A673 (cell line): ENCODE results near the gene KLHL17. TPM values are rescaled to one million over a fixed set of nuclear protein-coding genes. Genes with fewer than 3 reads are reported as not detected.

Experiments used
- BruUV-seq: library from RNA; stranded (reverse); fragments of 400-500 nt; replicated peaks from 2 replicates; lab custom pipeline; 2021; lab: Mats Ljungman, UMichigan
- CTCF ChIA-PET: fragments of 300-600 bp; sonication (Branson Sonifier 250); formaldehyde crosslinking; loops from one replicate; lab custom pipeline; 2022; ENCODE audit warnings: antibody characterized with exemption; lab: Charles Lee
- POLR2A ChIA-PET: fragments of 300-600 bp; sonication (Branson Sonifier 250); formaldehyde crosslinking; loops from one replicate; lab custom pipeline; 2022; ENCODE audit warnings: antibody characterized with exemption; ENCODE audit not compliant: low non-redundant PET; lab: Charles Lee
- DNase-seq: peaks from one replicate; pipeline ENCODE4 v3.0.0-alpha.2; 2015; ENCODE audit warnings: low spot score
- H3K27ac ChIP-seq: fragments of 200-600 bp; sonication (generic); 2 replicates; pipeline ENCODE4 v1.5.1; 2016; ENCODE audit warnings: mixed run types, low read depth, mild to moderate bottlenecking, mixed read lengths, antibody characterized with exemption, low read length; ENCODE audit not compliant: poor library complexity, severe bottlenecking
- H3K27me3 ChIP-seq: fragments of 200-600 bp; sonication (generic); replicated peaks from 2 replicates; pipeline ENCODE4 v1.6.1; 2017; ENCODE audit warnings: mixed run types, low read depth, mild to moderate bottlenecking, mixed read lengths, antibody characterized with exemption, low read length; ENCODE audit not compliant: insufficient read depth, poor library complexity
- H3K36me3 ChIP-seq: fragments of 200-600 bp; sonication (generic); 2 replicates; pipeline ENCODE4 v1.6.1; 2016; ENCODE audit warnings: mixed run types, mild to moderate bottlenecking, mixed read lengths, antibody characterized with exemption, low read length; ENCODE audit not compliant: insufficient read depth, poor library complexity, severe bottlenecking
- H3K4me1 ChIP-seq: fragments of 200-600 bp; sonication (generic); 2 replicates; pipeline ENCODE4 v1.6.1; 2017; ENCODE audit warnings: mixed run types, mild to moderate bottlenecking, mixed read lengths, antibody characterized with exemption, low read length; ENCODE audit not compliant: insufficient read depth, poor library complexity, severe bottlenecking
- H3K4me3 ChIP-seq: fragments of 200-600 bp; sonication (generic); 2 replicates; pipeline ENCODE4 v1.5.1; 2016; ENCODE audit warnings: low read depth, mixed run types, mild to moderate bottlenecking, mixed read lengths, low read length; ENCODE audit not compliant: poor library complexity, severe bottlenecking
- H3K9me3 ChIP-seq: fragments of 200-600 bp; sonication (generic); 2 replicates; pipeline ENCODE4 v1.6.1; 2016; ENCODE audit warnings: mixed run types, low read depth, mild to moderate bottlenecking, mixed read lengths, antibody characterized with exemption, low read length; ENCODE audit not compliant: poor library complexity, severe bottlenecking
- EZH2 ChIP-seq: fragments of 200-600 bp; sonication (generic); IDR thresholded peaks from 2 replicates; pipeline ENCODE4 v1.6.1; 2017; ENCODE audit warnings: borderline replicate concordance, low read depth, mild to moderate bottlenecking, mixed read lengths, antibody characterized with exemption, low read length; ENCODE audit not compliant: poor library complexity, severe bottlenecking
- intact Hi-C: fragments of 100-400 bp; cut with micrococcal nuclease; formaldehyde crosslinking; loops from one replicate; pipeline ENCODE4 v1.10.0; 2022; ENCODE audit not compliant: unreplicated experiment
- total RNA-seq: library from RNA; stranded (reverse); gene quantifications from 2 replicates; pipeline ENCODE4 v1.2.3, GENCODE V29; 2021
- TF ChIP-seq, protein P1 (sequence below): fragments of 300-800, 200-600 bp; sonication (generic); conservative IDR thresholded peaks from 2 replicates; pipeline ENCODE4 v1.5.1; 2017; ENCODE audit warnings: low read depth, mild to moderate bottlenecking, antibody characterized with exemption, low read length, moderate library complexity, mixed read lengths

The KLHL17 gene
- total RNA-seq, 1 experiment from 2014 or later: 43.3 TPM

DNA sequence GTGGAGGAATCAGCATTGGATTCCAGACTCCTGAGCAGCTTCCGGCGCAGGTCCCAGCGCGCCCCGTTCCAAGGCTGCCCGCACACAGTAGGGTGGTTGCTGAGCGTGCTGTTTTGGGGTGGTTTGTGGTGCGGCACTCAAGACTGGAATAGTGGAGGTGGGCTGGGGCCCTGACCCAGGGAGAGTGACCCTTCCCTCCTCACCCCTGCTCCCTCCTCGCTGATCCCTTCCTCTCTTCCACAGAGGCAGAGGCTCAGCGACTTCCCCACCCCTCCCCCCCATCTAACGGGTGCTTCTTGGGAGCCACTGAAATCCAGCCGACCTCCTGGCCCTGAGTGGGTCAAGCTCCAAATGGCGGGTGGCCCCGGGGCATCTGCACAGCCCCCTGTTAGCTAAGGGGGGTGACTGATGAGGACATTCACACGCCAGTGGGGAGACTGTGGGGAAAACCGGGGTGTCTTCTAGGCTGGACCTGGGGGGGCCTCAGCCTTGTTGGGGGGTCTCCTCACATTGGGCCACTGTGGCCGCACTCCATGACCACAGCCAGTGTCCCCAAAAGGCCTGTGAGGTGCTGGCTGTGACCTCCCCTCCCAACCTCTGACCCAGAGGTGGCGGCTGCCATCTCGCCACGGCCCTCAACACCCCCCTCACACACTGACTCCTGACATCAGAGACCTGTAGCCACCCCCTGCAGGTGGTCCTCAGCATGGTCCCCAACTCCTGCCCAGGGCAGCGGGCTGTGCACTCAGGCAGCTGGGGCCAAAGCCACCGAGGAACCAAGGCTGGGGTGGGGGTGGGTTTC, 43.4 kb downstream of the KLHL17 start:
- no peaks in the 10 kb centered on the region for H3K9me3 ChIP-seq
- H3K36me3 ChIP-seq: no peaks in the 10 kb centered on the region
- TF ChIP-seq, protein P1, sequence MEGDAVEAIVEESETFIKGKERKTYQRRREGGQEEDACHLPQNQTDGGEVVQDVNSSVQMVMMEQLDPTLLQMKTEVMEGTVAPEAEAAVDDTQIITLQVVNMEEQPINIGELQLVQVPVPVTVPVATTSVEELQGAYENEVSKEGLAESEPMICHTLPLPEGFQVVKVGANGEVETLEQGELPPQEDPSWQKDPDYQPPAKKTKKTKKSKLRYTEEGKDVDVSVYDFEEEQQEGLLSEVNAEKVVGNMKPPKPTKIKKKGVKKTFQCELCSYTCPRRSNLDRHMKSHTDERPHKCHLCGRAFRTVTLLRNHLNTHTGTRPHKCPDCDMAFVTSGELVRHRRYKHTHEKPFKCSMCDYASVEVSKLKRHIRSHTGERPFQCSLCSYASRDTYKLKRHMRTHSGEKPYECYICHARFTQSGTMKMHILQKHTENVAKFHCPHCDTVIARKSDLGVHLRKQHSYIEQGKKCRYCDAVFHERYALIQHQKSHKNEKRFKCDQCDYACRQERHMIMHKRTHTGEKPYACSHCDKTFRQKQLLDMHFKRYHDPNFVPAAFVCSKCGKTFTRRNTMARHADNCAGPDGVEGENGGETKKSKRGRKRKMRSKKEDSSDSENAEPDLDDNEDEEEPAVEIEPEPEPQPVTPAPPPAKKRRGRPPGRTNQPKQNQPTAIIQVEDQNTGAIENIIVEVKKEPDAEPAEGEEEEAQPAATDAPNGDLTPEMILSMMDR: no peak
- TF ChIP-seq EZH2: no peak
- BruUV-seq: no TSS peak
- intact Hi-C loops: loop anchor here (5.0 kb wide), 1 partner anchor 58 kb away; no protein-coding TSS in a partner anchor
- POLR2A ChIA-PET: interaction anchor here (0.6 kb wide), 1 partner anchor 25 kb away, joined by 5 read pairs; no protein-coding TSS in a partner anchor
- no peak overlapping the region for H3K4me3 ChIP-seq
- DNase-seq: no peak
- CTCF ChIA-PET: interaction anchor here (1.5 to 3.0 kb wide), 2 partner anchors 10 kb away, joined by 3 to 14 read pairs; partner anchors contain the start of gene ISG15
- no peak overlapping the region for H3K27ac ChIP-seq
- H3K27me3 ChIP-seq: no peaks in the 10 kb centered on the region
- peaks cover 18% of the 10 kb centered on the region for H3K4me1 ChIP-seq

DNA sequence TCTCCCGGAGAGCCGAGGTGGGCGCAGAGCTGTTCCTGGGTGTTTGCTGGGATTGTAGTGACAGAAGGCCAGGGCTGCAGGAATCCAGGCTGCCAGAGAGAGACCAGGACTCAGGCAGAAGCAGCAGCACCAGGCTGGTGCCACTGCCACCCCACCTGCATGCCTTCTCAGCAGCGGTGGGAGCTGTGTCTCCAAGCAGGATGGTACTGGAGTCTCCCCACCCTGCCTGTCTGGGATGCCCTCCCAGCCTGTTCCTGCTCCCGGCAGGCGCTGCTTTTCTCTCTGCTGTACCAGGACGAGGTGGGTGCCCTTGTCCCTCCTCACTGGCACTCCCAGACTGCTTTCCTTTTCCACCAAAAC, 44.0 kb downstream of the KLHL17 start:
- Histone ChIP-seq H3K4me3 (no peak overlapping the region), H3K9me3 (no peaks in the 10 kb centered on the region), H3K27ac (peak overlapping the region; percentile 30), H3K4me1 (peaks cover 18% of the 10 kb centered on the region), H3K27me3 (no peaks in the 10 kb centered on the region), H3K36me3 (no peaks in the 10 kb centered on the region)
- DNase-seq: no peak
- ChIA-PET CTCF (interaction anchor here (1.5 kb wide), 1 partner anchor 10 kb away, joined by 3 read pairs; no protein-coding TSS in a partner anchor), POLR2A (no interaction called here)
- TF ChIP-seq EZH2: no peak
- TF ChIP-seq, protein P1: no peak
- no TSS peak for BruUV-seq
- intact Hi-C loops: loop anchor here (5.0 kb wide), 1 partner anchor 58 kb away; no protein-coding TSS in a partner anchor

DNA sequence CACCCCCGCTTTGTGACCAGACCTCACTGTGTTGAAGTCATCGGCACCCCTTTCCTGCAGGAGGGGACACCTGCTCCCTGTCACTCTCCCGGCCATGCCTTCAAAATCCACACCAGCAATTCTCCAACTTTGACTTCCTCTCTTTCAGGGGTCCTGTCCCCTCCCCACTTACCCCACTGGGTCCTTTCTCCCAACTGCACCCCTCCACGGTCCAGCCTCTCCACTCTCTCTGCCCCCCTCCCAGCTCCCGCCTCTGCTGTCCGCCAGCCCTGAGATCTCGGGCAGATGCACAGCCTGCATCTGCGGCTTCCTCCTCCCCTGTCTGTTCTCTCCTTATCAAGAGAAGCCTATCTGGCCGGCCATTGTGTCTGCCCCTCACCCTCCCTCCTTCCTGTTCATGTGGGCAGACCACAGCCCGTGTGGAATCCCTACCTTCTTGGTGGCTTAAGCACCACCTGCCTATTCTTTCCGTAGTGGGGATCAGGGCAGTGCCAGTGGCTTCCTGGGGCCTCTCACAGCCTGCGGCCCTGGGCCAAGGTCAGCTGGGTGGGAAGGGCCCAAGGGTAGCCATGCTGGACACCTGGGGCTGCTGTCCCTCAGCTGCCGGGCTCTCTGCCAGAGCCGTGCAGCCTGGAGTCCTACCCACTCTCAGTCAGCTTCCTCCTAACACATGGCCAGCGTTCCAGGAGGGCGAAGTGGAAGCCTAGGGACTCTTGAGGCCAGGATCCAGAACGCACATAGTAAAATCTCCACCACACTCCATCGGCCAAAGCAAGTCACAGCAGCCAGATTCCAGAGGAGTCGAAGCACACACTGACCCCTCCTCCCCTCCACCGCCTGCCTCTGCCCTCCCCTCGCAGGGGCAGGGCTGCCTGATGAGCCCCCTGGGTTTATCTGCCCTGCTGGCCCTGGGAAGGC, 44.7 kb downstream of the KLHL17 start:
- CTCF ChIA-PET: interaction anchor here (1.5 kb wide), 1 partner anchor 9 kb away, joined by 3 read pairs; no protein-coding TSS in a partner anchor
- Histone ChIP-seq H3K27me3 (no peaks in the 10 kb centered on the region), H3K36me3 (no peaks in the 10 kb centered on the region), H3K9me3 (no peaks in the 10 kb centered on the region), H3K27ac (peak overlapping the region; percentile 30), H3K4me1 (peaks cover 18% of the 10 kb centered on the region), H3K4me3 (no peak overlapping the region)
- DNase-seq: no peak
- POLR2A ChIA-PET: no interaction called here
- no TSS peak for BruUV-seq
- no peak for TF ChIP-seq EZH2
- TF ChIP-seq, protein P1: no peak
- intact Hi-C loops: loop anchor here (5.0 kb wide), 1 partner anchor 57 kb away; no protein-coding TSS in a partner anchor
